ENCODE results near the gene GOPC. TPM values are rescaled to one million over a fixed set of nuclear protein-coding genes. Genes with fewer than 3 reads are reported as not detected.

GOPC gene
- total RNA-seq, 1 donor from 2014 or later: 33.4 TPM

DNA sequence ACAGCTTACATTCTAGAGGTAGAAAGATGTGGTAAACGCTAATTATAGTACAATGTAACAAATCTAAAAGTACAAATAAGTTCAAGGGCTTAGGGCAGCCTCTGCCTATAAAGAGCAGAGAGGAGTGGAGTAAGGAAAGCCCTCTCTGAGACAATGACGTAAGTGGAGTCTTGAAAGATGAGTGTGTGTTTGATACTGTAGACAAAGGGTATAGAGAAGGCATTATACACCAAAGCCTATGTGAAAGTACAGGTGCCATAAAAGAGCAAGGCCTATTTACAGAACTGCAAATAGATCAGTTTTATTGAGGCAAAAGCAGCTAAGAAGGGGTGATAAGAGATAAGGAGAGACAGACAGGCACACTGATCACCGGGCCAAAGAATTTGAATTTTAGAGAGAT is 10.9 kb downstream of the GOPC start:
- no peak for DNase-seq
- Mint-ChIP-seq H3K9me3 (ENCODE audit: unreplicated experiment) (peaks cover 5% of the 10 kb centered on the region), H3K4me3 (ENCODE audit: unreplicated experiment) (no peak overlapping the region), H3K36me3 (ENCODE audit: unreplicated experiment) (peaks cover 4% of the 10 kb centered on the region), H3K27ac (ENCODE audit: unreplicated experiment) (no peak overlapping the region), H3K27me3 (ENCODE audit: unreplicated experiment) (no peaks in the 10 kb centered on the region), H3K4me1 (ENCODE audit: low read depth, unreplicated experiment) (no peaks in the 10 kb centered on the region)
- TF ChIP-seq, protein P1, sequence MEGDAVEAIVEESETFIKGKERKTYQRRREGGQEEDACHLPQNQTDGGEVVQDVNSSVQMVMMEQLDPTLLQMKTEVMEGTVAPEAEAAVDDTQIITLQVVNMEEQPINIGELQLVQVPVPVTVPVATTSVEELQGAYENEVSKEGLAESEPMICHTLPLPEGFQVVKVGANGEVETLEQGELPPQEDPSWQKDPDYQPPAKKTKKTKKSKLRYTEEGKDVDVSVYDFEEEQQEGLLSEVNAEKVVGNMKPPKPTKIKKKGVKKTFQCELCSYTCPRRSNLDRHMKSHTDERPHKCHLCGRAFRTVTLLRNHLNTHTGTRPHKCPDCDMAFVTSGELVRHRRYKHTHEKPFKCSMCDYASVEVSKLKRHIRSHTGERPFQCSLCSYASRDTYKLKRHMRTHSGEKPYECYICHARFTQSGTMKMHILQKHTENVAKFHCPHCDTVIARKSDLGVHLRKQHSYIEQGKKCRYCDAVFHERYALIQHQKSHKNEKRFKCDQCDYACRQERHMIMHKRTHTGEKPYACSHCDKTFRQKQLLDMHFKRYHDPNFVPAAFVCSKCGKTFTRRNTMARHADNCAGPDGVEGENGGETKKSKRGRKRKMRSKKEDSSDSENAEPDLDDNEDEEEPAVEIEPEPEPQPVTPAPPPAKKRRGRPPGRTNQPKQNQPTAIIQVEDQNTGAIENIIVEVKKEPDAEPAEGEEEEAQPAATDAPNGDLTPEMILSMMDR (IDR thresholded peaks at IDR 0.05; ENCODE audit: partially characterized antibody, unreplicated experiment): no peak

DNA sequence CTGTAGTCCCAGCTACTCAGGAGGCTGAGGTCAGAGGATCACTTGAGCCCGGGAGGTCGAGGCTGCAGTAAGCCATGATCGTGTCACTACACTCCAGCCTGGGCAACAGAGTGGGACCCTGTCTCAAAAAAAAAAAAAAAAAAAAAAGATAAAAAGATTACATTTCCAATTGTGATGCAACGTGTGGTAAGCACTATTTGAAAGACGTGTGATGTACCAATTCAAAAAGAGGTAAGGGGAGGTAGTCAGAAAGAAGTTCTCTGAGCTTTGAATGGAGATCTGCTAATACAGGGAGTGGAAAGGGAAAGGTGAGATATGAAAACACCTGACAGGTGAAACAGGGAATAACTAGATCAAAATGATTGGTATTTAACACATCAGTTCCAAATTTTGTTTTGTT is 11.9 kb downstream of the GOPC start:
- Mint-ChIP-seq H3K4me3 (ENCODE audit: unreplicated experiment) (no peak overlapping the region), H3K27me3 (ENCODE audit: unreplicated experiment) (no peaks in the 10 kb centered on the region), H3K4me1 (ENCODE audit: low read depth, unreplicated experiment) (no peaks in the 10 kb centered on the region), H3K36me3 (ENCODE audit: unreplicated experiment) (peaks cover 4% of the 10 kb centered on the region), H3K9me3 (ENCODE audit: unreplicated experiment) (peaks cover 2% of the 10 kb centered on the region), H3K27ac (ENCODE audit: unreplicated experiment) (no peak overlapping the region)
- TF ChIP-seq, protein P1 (IDR thresholded peaks at IDR 0.05; ENCODE audit: partially characterized antibody, unreplicated experiment): no peak
- DNase-seq: no peak

DNA sequence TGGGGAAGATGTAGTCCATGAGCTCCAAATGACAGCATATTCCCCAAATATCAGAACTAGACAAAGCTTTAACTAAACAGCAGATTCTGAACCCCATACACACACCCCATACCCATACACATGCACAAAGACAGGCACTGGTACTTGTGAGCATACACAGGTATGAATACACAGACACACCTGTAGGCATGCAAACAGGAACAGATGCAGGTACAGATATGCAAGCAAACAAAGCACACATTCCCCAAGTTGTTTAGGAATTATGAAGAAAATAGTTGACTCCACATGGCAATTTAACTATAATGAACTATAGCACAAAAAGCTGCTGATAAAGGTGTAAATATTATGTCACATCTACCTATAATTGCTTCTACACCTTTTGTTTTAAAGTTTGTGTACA is 16.7 kb downstream of the GOPC start:
- Mint-ChIP-seq H3K36me3 (ENCODE audit: unreplicated experiment) (peaks cover 7% of the 10 kb centered on the region), H3K4me1 (ENCODE audit: low read depth, unreplicated experiment) (no peaks in the 10 kb centered on the region), H3K9me3 (ENCODE audit: unreplicated experiment) (peaks cover 2% of the 10 kb centered on the region), H3K4me3 (ENCODE audit: unreplicated experiment) (no peak overlapping the region), H3K27ac (ENCODE audit: unreplicated experiment) (no peak overlapping the region), H3K27me3 (ENCODE audit: unreplicated experiment) (no peaks in the 10 kb centered on the region)
- TF ChIP-seq, protein P1 (IDR thresholded peaks at IDR 0.05; ENCODE audit: partially characterized antibody, unreplicated experiment): no peak
- no peak for DNase-seq

DNA sequence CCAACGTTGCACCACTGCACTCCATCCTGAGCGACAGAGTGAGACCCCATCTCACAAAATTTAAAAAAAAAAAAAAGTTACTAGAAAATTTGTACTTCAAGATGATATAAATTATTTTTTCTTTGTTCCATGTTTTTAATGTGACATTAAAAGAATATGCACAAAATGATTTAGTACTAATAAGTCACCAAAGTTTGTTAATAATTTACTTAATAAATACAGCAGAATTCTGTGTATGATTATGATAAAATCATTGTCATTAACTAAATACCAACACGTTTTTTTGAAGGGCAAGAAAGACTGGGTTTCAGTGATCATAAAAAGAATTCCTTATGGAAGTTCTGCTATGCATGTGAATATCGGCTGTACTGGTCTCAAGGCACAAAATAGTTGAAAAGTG is 28.1 kb downstream of the GOPC start:
- H3K36me3 Mint-ChIP-seq (ENCODE audit: unreplicated experiment): no peaks in the 10 kb centered on the region

DNA sequence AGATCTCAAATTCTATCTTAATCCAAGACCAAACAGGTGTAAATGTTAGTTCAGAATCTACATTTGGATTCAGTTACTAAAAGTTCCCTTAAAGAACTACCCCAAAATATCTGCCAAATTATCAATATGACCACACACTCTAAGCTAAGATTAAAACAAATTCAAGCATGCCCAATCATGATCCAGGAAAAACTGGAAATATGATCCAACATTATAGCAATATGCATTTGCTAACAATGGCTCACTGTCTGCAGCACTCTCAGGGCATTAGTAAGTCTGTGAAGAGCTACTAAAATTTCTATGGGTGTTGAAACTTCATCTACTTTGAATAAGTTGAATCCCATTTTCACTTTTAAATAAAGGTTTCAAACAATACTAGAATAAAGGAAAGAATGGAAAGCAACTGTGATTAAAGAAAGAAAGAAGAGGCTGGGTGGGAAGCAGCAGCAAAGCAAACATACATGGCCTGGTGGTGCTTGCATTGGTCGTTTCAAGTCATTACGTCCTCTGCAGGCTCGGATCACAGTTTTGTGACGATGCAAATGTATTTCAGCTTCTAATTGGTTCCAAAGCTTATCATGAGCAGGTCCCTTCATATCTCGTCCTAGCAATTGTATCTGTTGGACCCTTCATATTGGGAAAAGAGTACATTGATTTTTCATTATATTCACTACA is 29.2 kb downstream of the GOPC start:
- no peaks in the 10 kb centered on the region for H3K27me3 Mint-ChIP-seq (ENCODE audit: unreplicated experiment)
- no peak overlapping the region for H3K27ac Mint-ChIP-seq (ENCODE audit: unreplicated experiment)
- TF ChIP-seq, protein P1 (IDR thresholded peaks at IDR 0.05; ENCODE audit: partially characterized antibody, unreplicated experiment): no peak
- DNase-seq: no peak
- no peak overlapping the region for H3K4me3 Mint-ChIP-seq (ENCODE audit: unreplicated experiment)
- peaks cover 3% of the 10 kb centered on the region for H3K9me3 Mint-ChIP-seq (ENCODE audit: unreplicated experiment)
- H3K36me3 Mint-ChIP-seq (ENCODE audit: unreplicated experiment): no peaks in the 10 kb centered on the region
- H3K4me1 Mint-ChIP-seq (ENCODE audit: low read depth, unreplicated experiment): peaks cover 3% of the 10 kb centered on the region

More for the DNA sequence above, 28.1 kb downstream of the GOPC start:
- peaks cover 7% of the 10 kb centered on the region for H3K4me1 Mint-ChIP-seq (ENCODE audit: low read depth, unreplicated experiment)
- TF ChIP-seq, protein P1 (IDR thresholded peaks at IDR 0.05; ENCODE audit: partially characterized antibody, unreplicated experiment): no peak
- peaks cover 3% of the 10 kb centered on the region for H3K9me3 Mint-ChIP-seq (ENCODE audit: unreplicated experiment)
- H3K4me3 Mint-ChIP-seq (ENCODE audit: unreplicated experiment): no peak overlapping the region
- H3K27me3 Mint-ChIP-seq (ENCODE audit: unreplicated experiment): no peaks in the 10 kb centered on the region
- no peak for DNase-seq
- H3K27ac Mint-ChIP-seq (ENCODE audit: unreplicated experiment): no peak overlapping the region

Measured in glutamatergic neuron (in vitro differentiated cells).